Neural progenitor cell (in vitro differentiated cells): Measurements from ENCODE around the gene PHKA2. TPM values are rescaled to one million over a fixed set of nuclear protein-coding genes. Genes with fewer than 3 reads are reported as not detected.
A peak's percentile ranks its signal among the peaks of the same experiment; 100 is the strongest.

Source experiments
- DNase-seq: peaks from one replicate; pipeline ENCODE4 v3.0.0-alpha.2; 2016; ENCODE audit warnings: low spot score
- H2AFZ ChIP-seq: fragments of 200-600 bp; sonication (generic); replicated peaks from 2 replicates; pipeline ENCODE4 v1.6.1; 2016; ENCODE audit warnings: antibody characterized with exemption
- H3F3A ChIP-seq: fragments of 200-600 bp; sonication (generic); 2 replicates; pipeline ENCODE4 v1.6.1; 2016; ENCODE audit warnings: antibody characterized with exemption, low read depth
- H3K27ac ChIP-seq: fragments of 200-600 bp; sonication (generic); 2 replicates; pipeline ENCODE4 v1.5.1; 2016; ENCODE audit warnings: mild to moderate bottlenecking
- H3K27me3 ChIP-seq: fragments of 200-600 bp; sonication (generic); 2 replicates; pipeline ENCODE4 v1.6.1; 2016; ENCODE audit warnings: mild to moderate bottlenecking, moderate library complexity
- H3K36me3 ChIP-seq: fragments of 200-600 bp; sonication (generic); 2 replicates; pipeline ENCODE4 v1.5.1; 2016
- H3K4me1 ChIP-seq: fragments of 200-600 bp; sonication (generic); 2 replicates; pipeline ENCODE4 v1.6.1; 2016; ENCODE audit warnings: mixed run types
- H3K4me2 ChIP-seq: fragments of 200-600 bp; sonication (generic); 2 replicates; pipeline ENCODE4 v1.6.1; 2016
- H3K4me3 ChIP-seq: fragments of 200-600 bp; sonication (generic); 2 replicates; pipeline ENCODE4 v1.5.1; 2016
- H3K79me2 ChIP-seq: fragments of 200-600 bp; sonication (generic); 2 replicates; pipeline ENCODE4 v1.6.1; 2016; ENCODE audit warnings: low read depth
- H3K9ac ChIP-seq: fragments of 200-600 bp; sonication (generic); 2 replicates; pipeline ENCODE4 v1.6.1; 2016
- H3K9me3 ChIP-seq: fragments of 200-600 bp; sonication (generic); 2 replicates; pipeline ENCODE4 v1.5.1; 2016; ENCODE audit warnings: low read depth
- H4K20me1 ChIP-seq: fragments of 200-600 bp; sonication (generic); 2 replicates; pipeline ENCODE4 v1.6.1; 2016; ENCODE audit warnings: low read depth
- H3K27ac Mint-ChIP-seq: 3 replicates; pipeline ENCODE4 v1.8.0; 2021; ENCODE audit warnings: mixed read lengths
- H3K27me3 Mint-ChIP-seq: 2 replicates; pipeline ENCODE4 v1.8.0; 2022; ENCODE audit warnings: low read depth, mild to moderate bottlenecking, inconsistent platforms, moderate library complexity, mixed read lengths; ENCODE audit not compliant: insufficient read depth
- H3K36me3 Mint-ChIP-seq: 3 replicates; pipeline ENCODE4 v1.8.0; 2021; ENCODE audit warnings: mixed read lengths
- H3K4me1 Mint-ChIP-seq: 3 replicates; pipeline ENCODE4 v1.8.0; 2021; ENCODE audit warnings: mixed read lengths
- H3K4me3 Mint-ChIP-seq: 3 replicates; pipeline ENCODE4 v1.8.0; 2021; ENCODE audit warnings: mild to moderate bottlenecking, moderate library complexity, mixed read lengths
- H3K9me3 Mint-ChIP-seq: 3 replicates; pipeline ENCODE4 v1.8.0; 2020; ENCODE audit warnings: mixed read lengths
- EZH2 ChIP-seq: fragments of 200-600 bp; sonication (generic); IDR thresholded peaks from 2 replicates; pipeline ENCODE4 v1.6.1; 2017; ENCODE audit warnings: antibody characterized with exemption, mild to moderate bottlenecking, moderate library complexity
- EZH2phosphoT487 ChIP-seq: fragments of 200-600 bp; sonication (generic); IDR thresholded peaks from 2 replicates; pipeline ENCODE4 v1.6.1; 2017; ENCODE audit warnings: antibody characterized with exemption
- total RNA-seq: library from RNA; depleted of rRNA; stranded (reverse); fragments of >200 nt; gene quantifications from 2 replicates; pipeline ENCODE4 v1.2.3, GENCODE V29; 2015; ENCODE audit warnings: low replicate concordance
- TF ChIP-seq, protein P1 (sequence below): fragments of 200-600 bp; sonication (generic); IDR thresholded peaks from 2 replicates; pipeline ENCODE4 v1.5.1; 2017; ENCODE audit warnings: antibody characterized with exemption, mild to moderate bottlenecking

The PHKA2 gene
- total RNA-seq, 1 donor from 2014 or later, result 18.2 TPM

DNA sequence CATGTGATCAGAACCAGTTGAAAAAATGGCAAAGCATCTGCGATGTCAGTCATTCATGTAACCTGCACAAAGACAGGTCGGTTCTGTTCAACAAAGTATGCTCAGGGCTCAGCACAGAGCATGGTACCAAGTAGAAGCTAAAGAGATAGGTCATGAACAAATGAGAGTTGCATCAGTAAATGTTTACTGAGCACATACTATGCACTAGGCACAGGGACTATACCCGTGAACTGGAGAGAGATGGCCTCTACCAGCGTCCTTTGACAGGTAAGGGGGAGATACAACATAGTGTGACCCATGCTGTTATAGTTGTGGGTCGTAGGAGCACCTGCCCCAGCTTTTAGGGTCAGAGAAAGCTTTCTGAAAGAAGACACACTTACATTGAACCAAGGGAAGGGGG lies 46.7 kb downstream of the PHKA2 start:
- no peak overlapping the region for H3K27ac ChIP-seq
- Mint-ChIP-seq H3K9me3 (peaks cover 2% of the 10 kb centered on the region), H3K27ac (peak overlapping the region; percentile 65), H3K36me3 (peaks cover 9% of the 10 kb centered on the region), H3K27me3 (peaks cover 2% of the 10 kb centered on the region), H3K4me1 (peaks cover 15% of the 10 kb centered on the region), H3K4me3 (no peak overlapping the region)
- no peak overlapping the region for H2AFZ ChIP-seq
- no peaks in the 10 kb centered on the region for H3K27me3 ChIP-seq
- no peaks in the 10 kb centered on the region for H3F3A ChIP-seq
- no peak overlapping the region for H3K9ac ChIP-seq
- no peaks in the 10 kb centered on the region for H4K20me1 ChIP-seq
- H3K36me3 ChIP-seq, result no peaks in the 10 kb centered on the region
- H3K4me2 ChIP-seq, result no peak overlapping the region
- H3K4me3 ChIP-seq, result no peak overlapping the region
- TF ChIP-seq EZH2phosphoT487, result no peak
- TF ChIP-seq EZH2, result no peak
- TF ChIP-seq, protein P1, sequence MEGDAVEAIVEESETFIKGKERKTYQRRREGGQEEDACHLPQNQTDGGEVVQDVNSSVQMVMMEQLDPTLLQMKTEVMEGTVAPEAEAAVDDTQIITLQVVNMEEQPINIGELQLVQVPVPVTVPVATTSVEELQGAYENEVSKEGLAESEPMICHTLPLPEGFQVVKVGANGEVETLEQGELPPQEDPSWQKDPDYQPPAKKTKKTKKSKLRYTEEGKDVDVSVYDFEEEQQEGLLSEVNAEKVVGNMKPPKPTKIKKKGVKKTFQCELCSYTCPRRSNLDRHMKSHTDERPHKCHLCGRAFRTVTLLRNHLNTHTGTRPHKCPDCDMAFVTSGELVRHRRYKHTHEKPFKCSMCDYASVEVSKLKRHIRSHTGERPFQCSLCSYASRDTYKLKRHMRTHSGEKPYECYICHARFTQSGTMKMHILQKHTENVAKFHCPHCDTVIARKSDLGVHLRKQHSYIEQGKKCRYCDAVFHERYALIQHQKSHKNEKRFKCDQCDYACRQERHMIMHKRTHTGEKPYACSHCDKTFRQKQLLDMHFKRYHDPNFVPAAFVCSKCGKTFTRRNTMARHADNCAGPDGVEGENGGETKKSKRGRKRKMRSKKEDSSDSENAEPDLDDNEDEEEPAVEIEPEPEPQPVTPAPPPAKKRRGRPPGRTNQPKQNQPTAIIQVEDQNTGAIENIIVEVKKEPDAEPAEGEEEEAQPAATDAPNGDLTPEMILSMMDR, result no peak
- DNase-seq, result no peak
- H3K9me3 ChIP-seq, result no peaks in the 10 kb centered on the region
- H3K4me1 ChIP-seq, result peaks cover 6% of the 10 kb centered on the region
- H3K79me2 ChIP-seq, result no peaks in the 10 kb centered on the region

DNA sequence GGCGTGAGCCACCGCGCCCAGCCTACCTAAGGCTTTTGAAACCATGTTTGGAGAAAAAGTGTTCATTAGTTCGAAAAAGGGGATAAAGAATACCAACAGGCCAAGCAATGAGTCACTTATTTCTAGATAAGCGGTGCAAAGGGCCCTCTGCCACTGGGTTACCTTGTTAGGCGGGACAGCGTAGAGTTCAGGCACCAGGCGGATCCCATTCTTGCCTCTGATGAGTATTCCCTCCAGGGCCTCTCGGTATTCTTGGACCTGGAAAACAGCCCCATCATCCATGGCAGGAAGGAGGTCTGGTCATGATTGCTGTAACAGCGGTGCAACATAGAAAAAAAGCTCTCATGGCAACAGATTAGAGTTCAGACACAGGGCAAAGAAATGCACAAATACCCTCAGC lies 48.0 kb downstream of the PHKA2 start:
- Histone ChIP-seq H3K4me2 (no peak overlapping the region), H3K9ac (no peak overlapping the region), H3K79me2 (no peaks in the 10 kb centered on the region), H3K4me1 (peaks cover 6% of the 10 kb centered on the region), H3K27me3 (no peaks in the 10 kb centered on the region), H4K20me1 (no peaks in the 10 kb centered on the region), H2AFZ (no peak overlapping the region), H3K4me3 (no peak overlapping the region), H3K9me3 (no peaks in the 10 kb centered on the region), H3K36me3 (no peaks in the 10 kb centered on the region), H3F3A (no peaks in the 10 kb centered on the region), H3K27ac (no peak overlapping the region)
- no peak for TF ChIP-seq EZH2phosphoT487
- TF ChIP-seq, protein P1, result no peak
- TF ChIP-seq EZH2, result no peak
- H3K4me3 Mint-ChIP-seq, result no peak overlapping the region
- peaks cover 2% of the 10 kb centered on the region for H3K9me3 Mint-ChIP-seq
- H3K36me3 Mint-ChIP-seq, result peaks cover 9% of the 10 kb centered on the region
- H3K4me1 Mint-ChIP-seq, result peaks cover 15% of the 10 kb centered on the region
- no peak for DNase-seq
- no peaks in the 10 kb centered on the region for H3K27me3 Mint-ChIP-seq
- no peak overlapping the region for H3K27ac Mint-ChIP-seq

DNA sequence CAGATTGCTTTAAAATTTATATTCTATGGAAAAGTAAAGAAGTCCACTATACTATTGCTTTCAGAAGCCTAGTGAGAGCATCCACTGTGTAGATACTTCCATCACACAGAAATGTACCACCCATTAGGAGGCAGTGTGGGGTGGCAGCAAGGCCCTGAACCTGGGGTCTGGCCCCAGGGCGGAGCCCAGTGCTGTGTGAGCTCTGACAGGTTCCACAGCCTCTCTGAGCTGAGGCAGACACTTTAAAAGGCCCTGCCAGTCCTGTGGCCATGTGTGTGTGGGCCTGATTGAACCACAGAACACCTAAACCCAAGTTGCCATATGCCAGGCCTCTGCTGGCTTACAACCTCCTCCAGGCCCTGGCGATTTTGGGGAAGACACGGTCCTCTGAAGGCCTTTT lies 49.2 kb downstream of the PHKA2 start:
- TF ChIP-seq, protein P1, result no peak
- TF ChIP-seq EZH2phosphoT487 (no peak), EZH2 (no peak)
- H3K4me1 Mint-ChIP-seq, result peaks cover 15% of the 10 kb centered on the region
- H4K20me1 ChIP-seq, result no peaks in the 10 kb centered on the region

More for the DNA sequence above, 49.2 kb downstream of the PHKA2 start:
- Histone ChIP-seq H3K9ac (no peak overlapping the region), H3K36me3 (no peaks in the 10 kb centered on the region), H3K27ac (no peak overlapping the region), H3K4me2 (no peak overlapping the region), H3K79me2 (no peaks in the 10 kb centered on the region), H3K4me3 (no peak overlapping the region), H3K4me1 (peaks cover 6% of the 10 kb centered on the region), H3K27me3 (no peaks in the 10 kb centered on the region), H2AFZ (no peak overlapping the region), H3F3A (no peaks in the 10 kb centered on the region), H3K9me3 (no peaks in the 10 kb centered on the region)
- Mint-ChIP-seq H3K36me3 (peaks cover 11% of the 10 kb centered on the region), H3K4me3 (no peak overlapping the region), H3K9me3 (peaks cover 5% of the 10 kb centered on the region), H3K27ac (no peak overlapping the region), H3K27me3 (no peaks in the 10 kb centered on the region)
- DNase-seq, result no peak
